Measurements from ENCODE around the gene USO1. TPM values are rescaled to one million over a fixed set of nuclear protein-coding genes. Genes with fewer than 3 reads are reported as not detected.
"Not testable (repeated sequence)": the region's sequence is repeated elsewhere in the genome, so short reads cannot be mapped to it uniquely, and the experiment has no call there.

USO1 gene
- total and polyA plus RNA-seq, 2 of the 13 experiments (the other 11 are each of a cell fraction or from before 2014, with no cell fraction given) = 52.2 to 87.7 TPM

DNA sequence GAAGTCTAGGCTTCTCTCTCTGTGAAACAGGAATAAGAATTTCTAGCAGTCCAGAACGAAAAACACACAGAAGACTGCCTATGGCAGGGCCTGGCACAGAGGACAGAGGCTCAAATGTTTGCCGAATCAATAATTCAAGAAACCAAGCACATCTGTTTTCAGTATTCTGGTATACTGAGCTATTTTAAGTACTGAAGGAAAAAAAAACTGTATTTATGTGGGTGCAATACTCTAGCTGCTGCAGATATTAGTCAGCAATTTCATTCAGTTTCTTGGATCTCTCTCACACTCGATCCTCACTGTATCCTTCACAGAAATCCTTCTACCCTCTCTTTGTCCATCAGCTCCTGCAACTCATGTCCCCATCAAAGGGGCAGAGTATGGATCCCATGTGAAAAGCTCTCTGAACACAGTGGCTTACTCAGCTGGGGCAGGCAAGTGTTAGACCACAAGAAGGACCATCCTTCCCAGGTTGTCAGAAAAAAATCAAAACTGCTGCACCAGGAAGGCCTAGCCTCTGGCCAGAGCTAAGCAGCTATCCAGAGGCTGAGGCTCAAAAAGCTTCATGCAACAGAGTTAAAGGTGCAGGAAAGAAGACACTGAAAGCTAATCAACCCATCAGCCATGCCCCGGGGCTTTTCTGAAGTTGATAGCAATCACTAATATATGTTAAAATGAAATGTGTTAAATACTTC is 9.1 kb upstream of the USO1 start (continued):
- TF ChIP-seq, protein P1, sequence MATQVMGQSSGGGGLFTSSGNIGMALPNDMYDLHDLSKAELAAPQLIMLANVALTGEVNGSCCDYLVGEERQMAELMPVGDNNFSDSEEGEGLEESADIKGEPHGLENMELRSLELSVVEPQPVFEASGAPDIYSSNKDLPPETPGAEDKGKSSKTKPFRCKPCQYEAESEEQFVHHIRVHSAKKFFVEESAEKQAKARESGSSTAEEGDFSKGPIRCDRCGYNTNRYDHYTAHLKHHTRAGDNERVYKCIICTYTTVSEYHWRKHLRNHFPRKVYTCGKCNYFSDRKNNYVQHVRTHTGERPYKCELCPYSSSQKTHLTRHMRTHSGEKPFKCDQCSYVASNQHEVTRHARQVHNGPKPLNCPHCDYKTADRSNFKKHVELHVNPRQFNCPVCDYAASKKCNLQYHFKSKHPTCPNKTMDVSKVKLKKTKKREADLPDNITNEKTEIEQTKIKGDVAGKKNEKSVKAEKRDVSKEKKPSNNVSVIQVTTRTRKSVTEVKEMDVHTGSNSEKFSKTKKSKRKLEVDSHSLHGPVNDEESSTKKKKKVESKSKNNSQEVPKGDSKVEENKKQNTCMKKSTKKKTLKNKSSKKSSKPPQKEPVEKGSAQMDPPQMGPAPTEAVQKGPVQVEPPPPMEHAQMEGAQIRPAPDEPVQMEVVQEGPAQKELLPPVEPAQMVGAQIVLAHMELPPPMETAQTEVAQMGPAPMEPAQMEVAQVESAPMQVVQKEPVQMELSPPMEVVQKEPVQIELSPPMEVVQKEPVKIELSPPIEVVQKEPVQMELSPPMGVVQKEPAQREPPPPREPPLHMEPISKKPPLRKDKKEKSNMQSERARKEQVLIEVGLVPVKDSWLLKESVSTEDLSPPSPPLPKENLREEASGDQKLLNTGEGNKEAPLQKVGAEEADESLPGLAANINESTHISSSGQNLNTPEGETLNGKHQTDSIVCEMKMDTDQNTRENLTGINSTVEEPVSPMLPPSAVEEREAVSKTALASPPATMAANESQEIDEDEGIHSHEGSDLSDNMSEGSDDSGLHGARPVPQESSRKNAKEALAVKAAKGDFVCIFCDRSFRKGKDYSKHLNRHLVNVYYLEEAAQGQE (IDR thresholded peaks at IDR 0.05; ENCODE audit: borderline replicate concordance in 1 of 2, low read depth in 1 of 2, low read length in 2 of 2) = no peak
- TF ChIP-seq LCORL (IDR thresholded peaks at IDR 0.05) (no peak), LCORL (CRISPR knock-in tag; IDR thresholded peaks at IDR 0.05) (no peak), ETV5 (CRISPR knock-in tag; IDR thresholded peaks at IDR 0.05; ENCODE audit: borderline replicate concordance) (no peak)

DNA sequence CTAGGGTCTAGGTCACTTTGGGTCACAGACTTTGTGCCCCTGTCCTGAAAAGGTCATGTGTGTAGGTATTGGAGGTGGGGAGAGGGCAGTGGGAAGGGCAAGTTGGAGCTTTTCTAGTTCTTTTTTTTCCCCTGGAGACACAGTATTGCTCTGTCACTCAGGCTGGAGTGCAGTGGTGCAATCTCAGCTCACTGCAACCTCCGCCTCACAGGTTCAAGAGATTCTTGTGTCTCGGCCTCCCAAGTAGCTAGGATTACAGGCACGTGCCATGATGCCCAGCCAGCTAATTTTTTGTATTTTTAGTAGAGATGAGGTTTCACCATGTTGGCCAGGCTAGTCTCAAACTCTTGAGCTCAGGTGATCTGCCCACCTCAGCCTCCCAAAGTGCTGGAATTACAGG is 8.3 kb upstream of the USO1 start:
- BruUV-seq (replicated peaks); H3K27ac ChIP-seq (ENCODE audit: extremely low read length, insufficient read depth, low read length); H3K79me2 ChIP-seq (ENCODE audit: insufficient read depth, low read length); CTCF ChIA-PET (ENCODE audit: low intra/inter-chr PET ratio, low total read pairs); H2AFZ ChIP-seq (ENCODE audit: low read length); H3K4me1 ChIP-seq (ENCODE audit: insufficient read depth, low read length); H3K27me3 ChIP-seq (ENCODE audit: control insufficient read depth in 1 of 2, insufficient read depth in 2 of 2, low read length in 2 of 2); DNase-seq (ENCODE audit: low spot score); H3K9ac ChIP-seq (ENCODE audit: insufficient read depth, low read depth, low read length); H3K9me3 ChIP-seq (ENCODE audit: low read length); FAIRE-seq; H3K4me3 ChIP-seq (replicated peaks in 1 of 3; ENCODE audit: insufficient read depth in 1 of 3, low read depth in 2 of 3, low read length in 3 of 3); intact Hi-C loops (cut with micrococcal nuclease; ENCODE audit: unreplicated experiment); H4K20me1 ChIP-seq (ENCODE audit: insufficient read depth, low read length); H3K4me2 ChIP-seq (ENCODE audit: low read depth, low read length); H3K36me3 ChIP-seq (replicated peaks in 1 of 2; ENCODE audit: control insufficient read depth in 1 of 2, insufficient read depth in 2 of 2, low read length in 2 of 2); in situ Hi-C loops (cut with HindIII; ENCODE audit: extremely low pct_ligation_motif_present, low pct_unique_long_range_greater_than_20kb): not testable (repeated sequence)
- POLR2A ChIA-PET = interaction anchor here (0.9 to 5.1 kb wide), 2 partner anchors 8 to 10 kb away, joined by 3 to 29 read pairs; partner anchors contain the start of gene USO1
- 96% methylated on average over 3 of the region's 3 CpGs for WGBS (ENCODE audit: low lambda C conversion rate)
- ATAC-seq = peak; percentile 35; the same call in 2 of the 3 replicates
